GM18870 (cell line): ENCODE measurements around the gene FAM193B.

Experiments used
- ATAC-seq: cut with Tn5 transposase; IDR thresholded peaks from one replicate; pipeline ENCODE4 v1.9.1; 2021; ENCODE audit warnings: moderate library complexity; ENCODE audit not compliant: unreplicated experiment

Gene FAM193B

DNA sequence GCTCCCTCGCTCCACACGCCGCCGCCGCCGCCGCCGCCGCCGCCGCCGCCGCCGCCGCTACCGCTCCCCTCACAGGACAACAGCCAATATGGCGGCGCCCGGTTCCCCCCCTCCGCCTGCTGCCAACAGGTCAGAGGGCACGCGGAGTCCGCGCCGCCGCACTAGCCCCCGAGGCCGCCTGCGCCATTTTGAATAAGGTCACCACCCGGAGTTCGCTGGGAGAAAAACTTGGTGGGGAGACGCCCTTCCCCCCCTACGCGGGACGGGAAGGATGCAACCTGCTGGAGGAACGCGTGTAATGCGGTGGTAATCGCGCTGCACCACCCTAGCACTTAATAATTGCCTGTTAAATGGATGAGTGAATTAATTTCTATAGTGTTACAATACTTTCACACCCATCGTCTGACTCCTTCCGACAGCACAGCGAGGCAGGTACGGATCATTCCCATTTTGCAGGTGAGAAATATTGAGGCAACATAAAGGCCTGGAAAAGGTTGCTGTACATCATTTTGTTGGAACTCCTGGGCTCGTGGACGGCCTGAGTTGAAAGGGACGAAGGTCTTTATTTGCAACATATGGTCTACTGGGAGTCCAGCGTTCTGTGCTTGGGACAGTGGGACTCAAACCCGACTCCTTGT lies at the start of gene FAM193B:
TSS of gene FAM193B (minus strand) at position 90 of the 638 bp plus-strand sequence. CDS start 105 bp downstream, outside the sequence.
- peak; percentile 72 for ATAC-seq

DNA sequence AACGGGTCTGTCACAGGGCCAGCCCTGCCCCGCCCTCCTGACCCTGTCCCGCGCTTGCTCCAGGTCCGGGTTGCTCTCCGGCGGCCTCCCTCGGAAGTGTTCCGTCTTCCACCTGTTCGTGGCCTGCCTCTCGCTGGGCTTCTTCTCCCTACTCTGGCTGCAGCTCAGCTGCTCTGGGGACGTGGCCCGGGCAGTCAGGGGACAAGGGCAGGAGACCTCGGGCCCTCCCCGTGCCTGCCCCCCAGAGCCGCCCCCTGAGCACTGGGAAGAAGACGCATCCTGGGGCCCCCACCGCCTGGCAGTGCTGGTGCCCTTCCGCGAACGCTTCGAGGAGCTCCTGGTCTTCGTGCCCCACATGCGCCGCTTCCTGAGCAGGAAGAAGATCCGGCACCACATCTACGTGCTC lies 49.8 kb upstream of the FAM193B start:
- ATAC-seq, result no peak

DNA sequence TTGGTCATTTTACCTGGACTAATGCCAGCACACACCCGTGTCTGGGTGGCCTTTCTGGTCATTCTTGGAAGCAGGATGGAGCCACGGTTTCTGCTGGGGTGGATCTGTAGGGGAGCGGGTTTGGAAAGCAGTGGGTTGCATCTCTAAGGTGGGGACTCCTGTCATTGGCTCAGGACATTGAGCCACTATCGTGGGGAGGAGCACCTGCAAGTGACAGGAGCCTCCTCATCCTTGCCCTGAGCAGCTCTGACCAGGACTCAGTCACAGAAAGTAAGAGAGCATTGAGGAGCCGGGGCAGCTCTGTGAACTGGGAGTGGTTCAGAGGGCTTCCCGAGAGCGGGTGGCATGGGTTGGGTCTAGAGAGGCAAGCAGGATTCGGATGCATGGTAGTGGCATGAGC lies 49.3 kb upstream of the FAM193B start:
- ATAC-seq, result no peak

DNA sequence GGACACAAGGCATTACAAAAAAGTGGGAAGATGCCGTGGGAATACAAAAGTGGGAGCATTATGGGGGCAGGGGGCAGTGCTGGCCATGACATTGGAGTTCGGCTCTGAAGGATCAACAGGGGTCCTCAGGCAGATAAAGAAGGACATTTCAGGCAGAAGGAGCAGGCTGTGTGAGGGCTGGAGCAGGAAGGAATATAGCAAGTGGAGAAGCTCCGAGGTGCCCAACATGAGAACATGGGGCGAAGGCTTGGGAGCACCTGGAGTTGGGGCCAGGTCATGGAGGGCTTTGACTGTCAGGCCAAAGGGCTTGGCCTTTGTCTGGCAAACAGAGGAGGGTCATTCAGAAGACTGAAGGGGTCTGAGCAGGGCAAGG lies 48.1 kb upstream of the FAM193B start:
- no peak for ATAC-seq

DNA sequence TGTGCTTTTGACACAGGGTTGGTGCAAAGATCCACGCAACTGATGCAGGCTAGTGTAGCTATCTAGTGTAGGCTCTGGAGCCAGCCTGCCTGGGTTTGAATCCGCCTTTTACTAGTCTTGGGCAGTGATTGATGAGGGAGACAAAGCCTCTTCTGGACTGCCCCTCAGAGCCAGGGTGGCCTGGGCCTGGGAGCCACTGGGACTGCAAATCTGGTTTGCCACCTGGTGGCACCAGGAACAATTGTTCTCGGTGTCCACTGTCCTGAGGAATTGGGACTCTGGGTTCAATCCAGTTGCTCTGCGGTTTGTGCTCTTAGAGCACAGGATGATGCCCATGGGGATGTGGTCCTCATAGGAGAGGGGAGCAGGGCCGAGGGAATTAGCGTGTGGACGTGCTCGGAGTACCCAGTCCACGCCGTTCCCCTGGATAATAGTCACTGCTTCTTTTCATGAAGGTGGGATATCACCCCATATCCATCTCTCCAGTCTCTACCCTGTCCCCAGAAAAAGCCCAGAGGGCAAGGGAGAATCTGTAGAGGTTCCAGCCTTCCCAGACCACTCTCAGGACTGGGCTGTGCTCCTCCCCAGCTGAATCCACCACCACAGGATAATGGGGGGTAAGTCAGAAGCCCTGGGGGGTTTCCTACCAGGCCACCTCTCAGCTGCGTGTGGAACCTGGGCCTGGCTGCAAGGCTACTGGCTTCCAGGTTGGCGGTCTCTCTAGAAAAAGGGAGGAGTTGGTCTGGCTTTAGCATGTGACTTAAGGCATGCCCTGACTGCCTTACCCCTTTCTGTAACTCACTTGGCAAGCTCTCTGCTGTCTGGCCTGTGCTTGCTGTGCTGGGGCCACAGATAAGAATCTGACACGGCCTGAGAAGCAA lies 47.5 kb upstream of the FAM193B start:
- no peak for ATAC-seq

DNA sequence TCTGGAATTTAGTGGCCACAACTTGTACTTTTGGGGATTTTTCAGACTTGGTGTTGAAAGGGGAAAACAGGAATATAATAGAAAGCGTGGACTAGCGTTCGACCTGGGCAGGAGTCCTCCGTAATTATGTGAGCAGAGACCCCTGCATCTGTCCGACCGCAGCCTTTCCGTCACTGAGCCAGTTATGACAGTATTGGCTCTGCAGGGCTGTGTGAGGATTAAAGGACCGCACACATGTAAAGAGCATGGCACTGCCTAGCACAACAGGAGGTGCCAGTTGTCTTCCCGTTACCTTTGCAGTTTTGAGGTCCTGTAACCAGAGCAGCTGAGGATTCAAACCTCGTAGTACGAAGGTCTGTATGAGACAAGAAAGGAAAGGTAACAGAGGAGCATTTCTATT lies 46.8 kb upstream of the FAM193B start:
- no peak for ATAC-seq

DNA sequence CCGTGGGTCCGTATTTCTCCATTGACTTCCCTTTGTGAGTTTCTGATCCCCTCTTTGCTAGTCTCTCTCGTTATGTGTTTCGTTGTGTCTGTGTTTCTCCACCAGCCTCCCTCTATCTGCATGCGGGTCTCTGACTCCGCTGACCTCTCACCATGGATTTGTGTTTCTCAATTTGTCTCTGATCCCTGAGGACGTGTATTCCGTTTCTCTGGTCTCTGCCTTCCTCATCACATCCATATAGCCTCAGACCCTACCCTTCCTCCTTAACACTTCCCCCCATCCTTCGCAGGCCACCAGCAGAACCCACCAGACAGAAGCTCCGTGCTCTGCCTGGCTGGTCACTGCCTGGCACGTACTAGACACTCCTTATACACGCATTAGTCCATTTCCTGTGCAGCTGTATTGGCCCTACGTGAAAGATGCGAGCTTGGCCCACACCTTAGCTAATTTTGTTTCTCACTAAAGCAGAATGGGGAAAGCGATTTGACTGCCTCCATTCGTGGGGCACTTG lies 46.2 kb upstream of the FAM193B start:
- peak; percentile 20 for ATAC-seq

DNA sequence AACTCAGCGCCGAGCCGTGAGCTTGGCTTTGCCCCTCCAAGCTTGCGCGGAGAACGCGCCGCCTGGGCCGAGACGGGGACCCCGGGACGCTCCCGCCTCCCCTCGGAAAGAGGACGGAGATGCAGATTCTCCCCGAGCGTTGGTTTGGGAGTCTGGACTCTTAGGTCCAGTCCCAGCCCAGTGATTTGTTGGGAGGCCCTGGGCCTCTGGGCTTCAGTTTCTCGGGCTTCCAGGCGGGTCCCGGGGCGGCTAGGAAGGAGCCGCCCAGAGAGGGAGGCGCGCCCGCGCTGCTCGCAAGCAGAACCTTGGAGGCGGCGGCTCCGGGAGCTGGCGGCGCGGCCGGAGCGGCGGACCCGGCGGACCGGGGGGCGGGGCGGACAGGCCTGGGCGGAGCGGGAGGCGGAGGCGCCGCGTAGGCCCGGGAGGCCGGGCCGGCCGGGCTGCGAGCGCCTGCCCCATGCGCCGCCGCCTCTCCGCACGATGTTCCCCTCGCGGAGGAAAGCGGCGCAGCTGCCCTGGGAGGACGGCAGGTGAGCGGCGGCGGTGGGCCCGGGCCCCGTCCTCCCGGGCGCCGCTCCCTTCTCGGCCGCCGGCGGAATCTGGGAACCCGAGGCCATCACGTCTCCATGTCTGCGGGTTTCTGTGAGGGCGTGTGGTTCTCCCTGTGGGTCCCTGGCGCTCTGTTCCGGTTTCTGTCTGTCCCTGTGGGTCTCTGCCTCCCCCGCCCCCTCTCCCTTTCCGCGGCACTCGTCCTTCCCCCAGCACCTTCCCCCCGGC lies 45.6 kb upstream of the FAM193B start, which contains the start of gene B4GALT7:
TSS of gene B4GALT7 (plus strand) at position 402 of the 777 bp plus-strand sequence. CDS start at position 481, 79 bp downstream.
- peak; percentile 50 for ATAC-seq

DNA sequence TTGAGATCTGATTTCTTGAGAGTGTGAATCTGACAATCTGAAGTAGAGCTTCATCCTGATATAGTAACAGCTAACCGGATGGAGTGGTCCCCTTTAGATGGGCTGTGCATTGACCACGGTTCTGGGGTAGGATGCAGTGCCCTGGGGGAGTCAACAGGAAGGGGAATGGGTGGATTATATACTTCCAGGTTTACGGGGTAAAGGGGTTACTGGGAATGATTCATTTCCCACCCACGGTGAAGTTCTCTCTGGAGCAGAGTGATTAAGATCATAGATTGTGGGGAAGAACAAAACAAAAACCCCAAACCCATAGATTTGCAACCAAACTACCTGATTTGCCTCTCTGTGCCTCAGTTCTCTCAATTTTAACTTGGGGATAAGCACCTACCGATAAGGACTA lies 44.1 kb upstream of the FAM193B start:
- no peak for ATAC-seq

DNA sequence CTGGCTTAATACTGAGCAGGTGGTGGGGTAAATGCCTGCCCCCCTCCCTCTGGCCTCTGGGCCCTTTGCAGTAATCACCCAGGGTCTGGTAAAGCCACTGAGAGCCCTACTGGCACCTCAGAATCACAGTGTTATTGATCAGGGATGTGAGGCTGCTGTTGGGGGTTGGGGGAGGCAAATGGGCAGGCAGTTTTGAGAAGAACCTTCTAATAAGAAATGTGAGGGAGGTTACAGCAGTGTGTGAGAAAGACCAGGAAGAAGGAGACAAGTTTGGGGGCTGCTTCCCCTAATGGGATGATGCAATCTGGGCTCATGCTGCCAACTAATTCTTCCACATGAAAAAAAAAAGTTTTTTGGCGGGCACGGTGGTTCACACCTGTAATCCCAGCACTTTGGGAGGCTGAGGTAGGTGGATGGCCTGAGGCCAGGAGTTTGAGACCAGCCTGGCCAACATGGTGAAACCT lies 42.4 kb upstream of the FAM193B start:
- ATAC-seq, result no peak

DNA sequence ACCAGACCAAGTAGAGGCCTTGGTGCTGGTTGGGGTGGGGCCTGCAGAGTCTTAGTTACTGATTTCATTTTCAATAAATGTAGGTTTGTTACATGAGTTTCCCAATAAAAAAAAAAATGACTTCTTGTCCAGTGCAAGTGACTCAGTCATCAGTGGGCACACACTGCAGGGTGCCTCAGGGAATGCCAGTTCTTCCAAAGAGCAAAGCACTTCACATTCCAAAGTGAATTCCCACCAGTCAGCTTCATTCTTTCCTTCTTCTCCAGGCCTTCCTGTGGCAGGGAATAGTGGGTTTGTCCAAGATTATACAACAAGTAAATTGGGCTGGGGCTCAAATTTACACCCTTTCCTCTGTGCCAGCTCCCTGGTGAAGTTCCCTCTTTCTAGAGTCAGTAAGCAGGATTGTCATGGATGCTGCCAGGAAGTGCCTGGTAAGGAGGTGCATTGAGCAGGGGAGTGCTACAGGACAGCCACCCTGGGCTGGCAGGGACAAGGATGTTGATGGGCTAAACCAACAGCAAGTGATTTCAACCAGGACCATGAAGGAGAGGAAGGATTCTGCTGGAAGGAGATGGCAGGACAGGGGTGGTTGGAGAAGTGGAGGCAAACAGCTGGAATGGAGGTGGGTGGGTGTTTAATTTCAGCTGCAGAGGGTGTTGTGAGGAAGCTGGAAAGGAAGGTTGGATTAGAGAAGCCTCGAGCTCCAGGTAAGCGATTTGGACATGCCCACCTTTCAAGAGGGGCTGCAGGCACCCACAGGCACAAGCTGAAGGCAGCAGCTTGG lies 41.8 kb upstream of the FAM193B start:
- ATAC-seq, result no peak

DNA sequence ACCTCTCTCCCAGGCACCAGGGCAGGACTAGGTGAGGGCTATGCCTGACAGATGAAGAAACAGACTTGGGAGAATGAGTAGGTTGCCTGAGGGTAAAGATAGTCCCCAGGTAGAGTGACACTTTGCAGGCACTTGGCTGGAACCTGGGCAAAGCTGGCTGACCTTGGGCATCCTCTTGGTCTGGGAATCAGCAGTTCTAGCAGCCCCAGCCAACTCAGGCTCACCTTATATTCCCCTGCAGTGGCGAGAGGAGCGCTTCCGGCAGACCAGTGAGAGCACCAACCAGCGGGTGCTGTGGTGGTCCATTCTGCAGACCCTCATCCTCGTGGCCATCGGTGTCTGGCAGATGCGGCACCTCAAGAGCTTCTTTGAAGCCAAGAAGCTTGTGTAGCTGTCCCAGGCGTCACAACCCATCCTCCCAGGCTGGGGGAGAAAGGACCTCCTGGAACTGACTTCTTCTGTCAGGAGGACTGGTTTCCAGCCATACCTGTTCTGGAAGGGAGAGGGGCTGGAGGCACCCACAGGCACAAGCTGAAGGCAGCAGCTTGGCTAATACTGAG lies 40.7 kb upstream of the FAM193B start:
- ATAC-seq, result no peak

DNA sequence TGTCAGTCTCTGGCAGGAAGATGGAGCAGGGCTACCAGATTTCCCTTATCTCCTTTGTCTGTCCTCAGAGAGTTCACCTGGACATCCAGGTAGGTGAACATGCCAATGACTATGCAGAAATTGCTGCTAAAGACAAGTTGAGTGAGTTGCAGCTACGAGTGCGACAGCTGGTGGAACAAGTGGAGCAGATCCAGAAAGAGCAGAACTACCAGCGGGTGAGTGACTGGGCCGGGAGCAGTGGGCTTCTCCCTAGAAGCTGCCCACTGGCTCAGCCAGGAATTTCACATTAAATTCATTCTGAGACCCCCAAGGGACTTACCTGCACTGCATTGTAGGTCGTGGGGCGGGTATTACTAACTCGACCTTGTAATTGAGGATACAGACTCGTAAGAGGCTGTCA lies 39.7 kb upstream of the FAM193B start:
- no peak for ATAC-seq

DNA sequence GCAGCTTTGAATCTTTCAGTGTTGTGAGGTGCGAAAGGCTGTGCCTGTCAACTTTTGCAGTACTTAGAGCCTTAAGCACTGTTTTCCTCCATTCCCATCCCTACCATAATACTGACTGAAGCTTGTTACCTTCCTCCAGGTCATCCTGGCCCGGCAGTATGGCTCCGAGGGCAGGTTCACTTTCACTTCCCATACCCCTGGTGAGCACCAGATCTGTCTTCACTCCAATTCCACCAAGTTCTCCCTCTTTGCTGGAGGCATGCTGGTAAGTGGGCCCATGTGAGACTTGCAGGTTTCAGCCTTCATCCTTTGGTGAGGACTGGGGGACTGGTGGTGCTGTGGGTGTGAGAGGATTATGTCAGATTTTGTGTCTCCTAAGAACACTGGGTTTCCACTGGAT lies 39.1 kb upstream of the FAM193B start:
- no peak for ATAC-seq

DNA sequence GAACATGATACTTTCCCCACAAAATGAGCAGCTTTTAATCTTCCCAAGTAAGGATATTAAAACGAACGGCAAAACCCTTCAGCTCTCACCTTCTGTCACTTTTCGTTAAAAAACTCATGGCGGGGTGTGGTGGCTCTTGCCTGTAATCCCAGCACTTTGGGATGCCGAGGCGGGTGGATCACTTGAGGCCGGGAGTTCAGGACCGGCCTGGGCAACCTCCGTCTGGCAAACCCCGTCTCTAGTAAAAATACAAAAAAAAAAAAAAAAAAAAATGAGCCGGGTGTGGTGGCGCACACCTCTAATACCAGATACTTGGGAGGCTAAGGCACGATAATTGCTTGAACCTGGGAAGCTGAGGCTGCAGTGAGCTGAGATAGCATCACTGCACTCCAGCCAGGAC lies 38.5 kb upstream of the FAM193B start:
- ATAC-seq, result no peak

DNA sequence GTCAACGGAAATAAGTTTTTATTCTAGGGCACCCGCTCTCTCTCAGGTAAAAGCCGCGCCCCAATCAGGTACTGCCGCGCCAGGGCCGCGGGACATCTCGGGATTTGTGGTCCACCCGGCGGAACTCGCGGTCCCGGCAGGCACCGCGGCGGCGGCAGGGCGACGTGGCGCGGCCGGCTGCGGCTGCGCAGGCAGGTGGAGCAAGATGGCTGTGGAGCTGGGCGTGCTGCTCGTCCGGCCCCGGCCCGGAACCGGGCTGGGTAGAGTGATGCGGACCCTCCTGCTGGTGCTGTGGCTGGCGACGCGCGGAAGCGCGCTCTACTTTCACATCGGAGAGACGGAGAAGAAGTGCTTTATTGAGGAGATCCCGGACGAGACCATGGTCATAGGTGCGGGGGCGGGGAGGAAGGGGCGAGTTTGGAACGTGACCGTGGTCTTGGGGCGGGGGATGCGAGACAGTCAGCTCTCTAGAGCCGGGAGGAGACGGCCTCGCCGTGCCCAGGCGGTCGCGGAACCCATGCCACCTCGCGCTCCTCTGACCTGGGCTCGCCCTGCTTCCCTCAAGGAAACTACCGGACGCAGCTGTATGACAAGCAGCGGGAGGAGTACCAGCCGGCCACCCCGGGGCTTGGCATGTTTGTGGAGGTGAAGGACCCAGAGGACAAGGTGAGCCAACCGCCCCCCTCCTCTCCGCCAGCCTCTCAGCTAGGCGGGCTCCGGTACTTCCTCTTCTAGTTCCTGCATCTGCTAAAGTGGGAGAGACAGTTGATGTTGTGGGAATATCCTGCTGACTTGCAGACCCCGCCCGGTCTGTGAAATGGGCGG lies 37.9 kb upstream of the FAM193B start, which contains the start of gene TMED9:
TSS of gene TMED9 (plus strand) at position 194 of the 825 bp plus-strand sequence. CDS start at position 206, 12 bp downstream.
- ATAC-seq, result peak; percentile 76

DNA sequence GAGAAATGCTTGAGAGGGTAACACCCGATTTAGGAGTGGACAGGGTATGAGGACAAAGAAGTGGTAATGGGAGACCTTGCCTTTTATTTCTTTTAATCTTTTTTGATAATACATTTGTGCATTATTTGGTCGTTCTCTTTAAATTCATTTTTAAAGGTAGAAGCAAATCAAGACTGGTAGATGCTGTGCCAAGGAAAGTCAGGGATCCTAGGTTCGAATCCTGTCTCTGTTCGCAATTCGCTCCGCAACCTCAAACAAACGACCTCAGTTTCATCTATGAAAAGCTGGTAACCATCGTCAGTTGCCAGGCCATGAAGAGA lies 37.3 kb upstream of the FAM193B start:
- ATAC-seq, result no peak

DNA sequence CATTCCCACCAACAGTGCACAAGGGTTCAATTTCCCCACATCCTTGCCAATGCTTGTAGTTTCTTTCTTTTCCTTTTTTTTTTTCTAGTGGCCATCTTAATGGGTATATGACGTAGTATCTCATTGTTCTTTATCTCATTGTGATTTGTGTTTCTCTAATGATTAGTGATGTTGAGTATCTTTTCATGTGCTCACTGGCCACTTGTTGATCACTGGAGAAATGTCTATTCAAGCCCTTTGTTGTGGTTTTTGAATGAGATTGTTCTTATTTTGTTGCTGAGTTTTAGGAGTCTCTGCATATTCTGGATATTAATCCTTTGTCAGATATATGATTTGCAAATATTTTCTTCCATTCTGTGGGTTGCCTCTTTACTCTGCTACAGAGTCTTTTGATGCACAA lies 36.0 kb upstream of the FAM193B start:
- ATAC-seq, result no peak

DNA sequence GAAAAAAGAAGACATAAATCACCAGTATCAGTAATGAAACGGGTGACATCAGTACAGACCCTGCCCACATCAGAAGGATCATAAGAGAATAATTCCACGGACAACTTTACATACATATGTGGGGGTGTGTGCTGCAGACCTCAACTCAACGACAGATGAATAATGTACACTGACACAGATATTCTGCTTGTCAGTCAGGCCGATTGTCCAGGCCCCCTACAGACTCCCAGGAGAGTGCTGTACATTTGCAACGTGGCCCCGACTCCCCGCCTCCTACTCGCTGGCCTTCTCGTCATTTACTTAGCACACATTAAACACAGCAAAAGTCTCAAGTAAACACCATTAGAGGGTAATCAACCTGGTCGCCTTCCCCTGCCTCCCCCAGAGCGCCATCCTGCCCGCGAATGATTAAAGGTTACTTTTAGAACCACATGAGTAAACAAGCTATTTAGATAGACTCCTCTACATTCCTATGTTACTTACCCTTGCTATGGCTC lies 34.1 kb upstream of the FAM193B start:
- no peak for ATAC-seq
